Heart left ventricle (tissue), 13 donors: ENCODE results near the gene SLC25A21.

ENCODE experiments used
- POLR2A ChIP-seq, 2 donors: fragments of 450-650 bp; IDR thresholded peaks; one replicate each; pipeline ENCODE4 v1.6.1; 2017; ENCODE audit warnings: antibody characterized with exemption in 2 of 2, mild to moderate bottlenecking in 2 of 2, moderate library complexity in 2 of 2
- TF ChIP-seq, protein P1 (sequence below), 12 donors: fragments of 200-600 bp; sonication (generic) in 4 of 12; IDR thresholded peaks; one replicate each; pipeline versions ENCODE4 v1.5.0 to v1.8.0; 2018 to 2022; ENCODE audit warnings: antibody characterized with exemption in 12 of 12, mild to moderate bottlenecking in 5 of 12
- donor health status: ischemic (EF 13 %, LVEDD 7.1; RV severe dilation, severe dysfunction).
- donor health status: DM: no; HTN: yes; CAD: no.
- donor health status: DM: no; HTN: no; CAD: no.
- donor health status: ischemic (EF 25% LVEDD 6.9; RV normal size, moderate dysfunction).
- donor health status: ischemic (EF 25% LVEDD 5.7; RV mildly dilated, moderate dysfunction).
- donor health status: ischemic (EF 35%, LVEDD 5.7; RV mildly dilated, moderate dysfunction).
- donor health status: nonischemic (EF 11% LVEDD 7.7; RV severe dilation, severe dysfunction).
- donor health status: DM: yes; HTN: yes; CAD: no.
- donor health status: PGD.
- donor health status: ischemic (EF 29% LVEDD 5.4; RV normal size, mild dysfunction).
- donor health status: nonischemic (EF 23%, LVEDD 6.1; RV moderate dilation, normal function).

DNA sequence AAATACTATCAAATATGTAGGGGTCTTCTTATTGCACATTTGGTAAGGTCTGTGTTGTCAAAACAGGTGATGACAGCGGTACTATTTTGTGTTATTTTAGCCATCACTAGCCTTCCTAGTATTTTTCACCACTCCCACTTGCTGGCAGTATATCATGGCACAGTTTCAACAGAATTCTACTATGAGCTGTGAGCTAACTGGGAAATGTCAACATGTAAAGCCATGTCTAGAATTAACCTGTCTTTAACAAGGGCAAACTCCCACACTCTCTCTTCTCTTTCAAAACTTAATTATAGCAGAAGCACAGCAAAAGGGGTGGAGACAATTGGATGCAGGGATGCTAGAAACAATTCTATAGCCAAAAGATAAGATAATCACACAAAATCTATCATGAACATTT is 257.3 kb downstream of the SLC25A21 start:
- TF ChIP-seq, protein P1, sequence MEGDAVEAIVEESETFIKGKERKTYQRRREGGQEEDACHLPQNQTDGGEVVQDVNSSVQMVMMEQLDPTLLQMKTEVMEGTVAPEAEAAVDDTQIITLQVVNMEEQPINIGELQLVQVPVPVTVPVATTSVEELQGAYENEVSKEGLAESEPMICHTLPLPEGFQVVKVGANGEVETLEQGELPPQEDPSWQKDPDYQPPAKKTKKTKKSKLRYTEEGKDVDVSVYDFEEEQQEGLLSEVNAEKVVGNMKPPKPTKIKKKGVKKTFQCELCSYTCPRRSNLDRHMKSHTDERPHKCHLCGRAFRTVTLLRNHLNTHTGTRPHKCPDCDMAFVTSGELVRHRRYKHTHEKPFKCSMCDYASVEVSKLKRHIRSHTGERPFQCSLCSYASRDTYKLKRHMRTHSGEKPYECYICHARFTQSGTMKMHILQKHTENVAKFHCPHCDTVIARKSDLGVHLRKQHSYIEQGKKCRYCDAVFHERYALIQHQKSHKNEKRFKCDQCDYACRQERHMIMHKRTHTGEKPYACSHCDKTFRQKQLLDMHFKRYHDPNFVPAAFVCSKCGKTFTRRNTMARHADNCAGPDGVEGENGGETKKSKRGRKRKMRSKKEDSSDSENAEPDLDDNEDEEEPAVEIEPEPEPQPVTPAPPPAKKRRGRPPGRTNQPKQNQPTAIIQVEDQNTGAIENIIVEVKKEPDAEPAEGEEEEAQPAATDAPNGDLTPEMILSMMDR (IDR thresholded peaks at IDR 0.05): no peak
- TF ChIP-seq POLR2A (IDR thresholded peaks at IDR 0.05): no peak
